RWPE1 (cell line): ENCODE data around the gene PRLR.

Experiments used
- CTCF ChIA-PET: fragments of 350-600 bp; sonication (Branson Sonifier 250); formaldehyde crosslinking; extraction: SDS; loops from one replicate; lab custom pipeline; 2021; lab: Yijun Ruan, JAX
- POLR2A ChIA-PET: fragments of 400-600 bp; formaldehyde crosslinking; extraction: SDS; loops from one replicate; lab custom pipeline; 2020; ENCODE audit warnings: antibody characterized with exemption; ENCODE audit not compliant: low non-redundant PET; lab: Yijun Ruan, JAX
- DNase-seq: peaks from one replicate; pipeline ENCODE4 v3.0.0; 2012; ENCODE audit warnings: low spot score
- H3K27ac ChIP-seq: fragments of 450-650 bp; 2 replicates; pipeline ENCODE4 v1.5.1; 2017
- CTCF ChIP-seq: fragments of 450-650 bp; conservative IDR thresholded peaks from 2 replicates; pipeline ENCODE4 v1.5.1; 2017; ENCODE audit warnings: low read depth, mild to moderate bottlenecking

The PRLR gene

GRCh38 chr5:35063414-35063813, 166.9 kb downstream of the PRLR start:
- no peak for TF ChIP-seq CTCF
- DNase-seq: no peak
- CTCF ChIA-PET: interaction anchor here (0.6 kb wide), 1 partner anchor 1149 kb away, joined by 3 read pairs; no protein-coding TSS in a partner anchor
- POLR2A ChIA-PET: no interaction called here
- H3K27ac ChIP-seq: no peak overlapping the region

DNA sequence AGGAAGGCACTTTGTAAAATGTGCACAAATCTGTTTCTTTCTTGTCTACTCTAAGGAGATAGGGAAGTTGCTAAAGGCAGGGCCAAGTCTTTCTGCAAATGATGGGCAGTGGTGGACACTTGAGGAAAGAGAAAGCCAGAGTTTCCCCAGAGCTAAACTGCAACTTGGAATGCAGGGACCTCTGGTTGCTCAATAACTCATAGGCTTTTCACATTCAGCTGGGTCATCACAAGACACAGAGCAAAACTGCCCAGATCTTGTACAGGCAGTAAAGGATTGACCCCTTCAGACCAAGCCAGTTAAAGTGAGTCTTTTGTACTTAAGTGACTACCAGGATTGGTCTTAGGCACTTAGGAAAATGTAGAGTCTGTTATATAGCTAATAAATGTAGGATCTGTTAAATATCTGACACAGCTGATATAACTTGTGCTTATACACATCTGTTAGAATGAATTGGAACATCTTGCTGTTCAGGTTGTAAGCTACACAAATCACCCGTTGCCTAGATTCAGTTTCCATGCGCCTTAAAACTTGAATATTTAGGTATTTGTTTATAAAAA, 169.0 kb downstream of the PRLR start:
- H3K27ac ChIP-seq: no peak overlapping the region
- no peak for TF ChIP-seq CTCF
- CTCF ChIA-PET: interaction anchor here (0.5 kb wide), 1 partner anchor 10 kb away, joined by 3 read pairs; no protein-coding TSS in a partner anchor
- POLR2A ChIA-PET: no interaction called here
- DNase-seq: no peak

GRCh38 chr5:35060236-35060635, 170.1 kb downstream of the PRLR start:
- H3K27ac ChIP-seq: no peak overlapping the region
- no peak for TF ChIP-seq CTCF
- POLR2A ChIA-PET: no interaction called here
- DNase-seq: no peak
- CTCF ChIA-PET: no interaction called here

DNA sequence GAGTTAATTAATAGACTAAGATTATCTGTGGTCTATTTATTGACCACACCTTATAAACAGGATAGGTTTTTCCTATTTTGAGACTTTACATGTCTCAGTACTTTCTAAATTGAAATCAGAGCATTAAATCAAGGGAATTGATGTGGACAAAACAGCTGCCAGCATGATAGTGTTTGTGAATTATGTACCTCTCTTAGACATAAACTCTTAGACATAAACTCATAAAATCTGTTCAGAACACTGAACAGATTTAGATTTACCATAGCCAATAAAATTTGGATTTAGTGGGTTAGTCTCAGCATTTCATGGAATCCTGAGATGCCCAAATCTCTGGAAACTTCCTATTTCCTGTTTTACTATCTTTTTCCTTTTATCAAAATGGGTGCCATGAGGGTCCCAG, 171.0 kb downstream of the PRLR start:
- DNase-seq: no peak
- POLR2A ChIA-PET: no interaction called here
- no peak for TF ChIP-seq CTCF
- no peak overlapping the region for H3K27ac ChIP-seq
- CTCF ChIA-PET: interaction anchor here (0.5 kb wide), 1 partner anchor 890 kb away, joined by 6 read pairs; no protein-coding TSS in a partner anchor

- ChIA-PET POLR2A (no interaction called here), CTCF (no interaction called here)
- H3K27ac ChIP-seq: no peak overlapping the region
- DNase-seq: no peak
- no peak for TF ChIP-seq CTCF
Measured at GRCh38 chr5:35058374-35058788, 171.9 kb downstream of the PRLR start.

- TF ChIP-seq CTCF: no peak
- no peak overlapping the region for H3K27ac ChIP-seq
- no peak for DNase-seq
- ChIA-PET CTCF (no interaction called here), POLR2A (no interaction called here)
Measured at GRCh38 chr5:35056686-35057085, 173.6 kb downstream of the PRLR start.

- CTCF ChIA-PET: no interaction called here
- POLR2A ChIA-PET: no interaction called here
- no peak for DNase-seq
- no peak overlapping the region for H3K27ac ChIP-seq
- no peak for TF ChIP-seq CTCF
Measured at GRCh38 chr5:35052838-35053237, 177.4 kb downstream of the PRLR start.
